ENCODE results near the gene TRAT1.

DNA sequence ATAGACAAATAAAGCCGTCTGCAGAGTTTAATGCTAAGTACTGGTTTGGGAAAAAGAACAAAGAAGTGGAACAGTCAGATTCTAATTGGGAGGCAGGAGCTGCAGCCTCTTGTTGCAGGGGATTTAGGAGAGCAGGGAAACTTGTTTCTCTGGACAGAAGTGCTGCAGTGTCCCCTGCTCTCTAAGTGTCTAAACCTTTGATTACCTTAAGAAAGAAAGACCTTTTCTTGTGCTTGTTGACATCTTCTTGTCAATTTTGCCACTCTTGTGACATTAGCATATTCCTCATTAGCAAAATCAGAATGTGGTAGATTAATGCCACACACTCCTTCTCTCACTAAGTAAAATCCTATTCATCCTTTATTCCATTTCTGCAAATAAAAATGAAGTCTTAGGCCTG, 38.8 kb downstream of the TRAT1 start:
- no peak for TF ChIP-seq CTCF (IDR thresholded peaks at IDR 0.05)
- TF ChIP-seq POLR2A (IDR thresholded peaks at IDR 0.05), result no peak

Measured in body of pancreas (tissue), 4 donors.